Measurements from ENCODE around the gene C1orf87. TPM values are rescaled to one million over a fixed set of nuclear protein-coding genes. Genes with fewer than 3 reads are reported as not detected.
"Not testable (repeated sequence)": the region's sequence is repeated elsewhere in the genome, so short reads cannot be mapped to it uniquely, and the experiment has no call there.

C1orf87 gene
- total RNA-seq, 1 donor from 2014 or later: not detected

- DNase-seq (ENCODE audit: low spot score) (no peak), ATAC-seq (no peak)
Observed at GRCh38 chr1:59997479-59998115, 76.0 kb downstream of the C1orf87 start.

GRCh38 chr1:59994302-59995198, 79.0 kb downstream of the C1orf87 start:
- ATAC-seq (no peak), DNase-seq (ENCODE audit: low spot score) (no peak)

DNA sequence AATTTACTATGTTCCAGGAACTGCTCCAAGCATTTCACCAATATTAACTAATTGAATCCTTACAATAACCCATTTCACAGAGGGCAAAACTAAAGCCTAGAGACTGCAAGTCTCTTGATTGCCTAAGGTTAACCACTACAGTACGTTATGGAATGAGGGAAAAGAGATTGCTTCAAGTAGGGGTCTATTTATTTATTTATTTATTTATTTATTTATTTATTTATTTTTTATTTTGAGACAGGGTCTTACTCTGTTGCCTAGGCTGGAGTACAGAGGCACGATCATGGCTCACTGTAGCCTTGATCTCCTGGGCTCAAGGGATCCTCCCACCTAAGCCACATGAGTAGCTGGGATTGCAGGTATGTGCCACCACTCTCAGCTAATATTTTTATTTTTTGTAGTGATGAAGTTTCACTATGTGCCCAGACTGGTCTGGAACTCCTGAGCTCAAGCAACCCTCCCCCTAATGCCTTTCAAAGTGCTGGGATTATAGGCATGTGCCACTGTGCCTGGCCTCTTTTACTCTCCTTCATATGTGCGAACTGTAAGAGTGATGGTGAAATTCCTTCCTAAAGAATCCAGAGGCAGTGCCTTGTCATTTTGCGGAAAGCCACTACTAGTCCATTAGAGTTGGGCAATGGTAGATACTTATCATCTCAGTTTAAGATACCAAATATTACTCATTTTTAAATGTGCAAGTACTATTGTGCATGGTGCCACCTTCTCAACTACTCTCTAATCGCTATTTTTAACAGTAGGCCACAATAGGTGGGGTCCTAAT, 81.3 kb downstream of the C1orf87 start:
- no peak for DNase-seq (ENCODE audit: low spot score)
- no peak for ATAC-seq

- no peak for ATAC-seq
- DNase-seq (ENCODE audit: low spot score): no peak
Observed at GRCh38 chr1:59990470-59990869, 83.1 kb downstream of the C1orf87 start.

GRCh38 chr1:59986516-59987310, 86.9 kb downstream of the C1orf87 start:
- ATAC-seq (no peak), DNase-seq (ENCODE audit: low spot score) (no peak)

DNA sequence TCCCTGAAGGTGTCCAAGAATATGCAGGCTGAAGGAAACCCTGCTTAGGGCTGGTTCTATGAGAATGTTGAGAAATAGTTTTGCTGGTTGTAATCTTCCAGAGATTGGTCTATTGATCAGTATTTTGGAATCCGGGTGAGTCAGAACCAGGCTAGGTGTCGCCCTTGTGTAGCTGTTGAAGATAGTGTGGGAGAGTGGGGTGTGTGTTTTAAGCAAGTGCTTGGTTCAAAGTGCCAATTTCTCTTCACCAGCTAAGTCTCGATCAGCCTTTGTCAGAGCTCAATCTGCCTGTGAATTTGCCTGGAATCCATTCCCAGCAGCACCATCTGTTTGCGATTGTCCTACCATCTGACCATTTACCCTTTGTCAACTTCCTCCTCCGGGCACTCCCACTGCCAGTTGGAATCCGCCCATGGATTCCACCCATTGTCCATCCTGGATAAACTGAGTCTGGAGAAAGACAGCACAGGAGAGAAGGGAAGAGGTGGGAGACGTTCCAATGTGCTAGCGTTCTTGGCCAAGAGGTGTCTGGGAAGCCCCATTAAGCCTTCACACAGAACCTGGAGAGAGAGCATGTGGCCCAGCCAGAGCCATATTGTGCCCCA, 87.6 kb downstream of the C1orf87 start:
- DNase-seq (ENCODE audit: low spot score): no peak
- ATAC-seq: no peak

- no peak for ATAC-seq
- no peak for DNase-seq (ENCODE audit: low spot score)
Observed at GRCh38 chr1:59979666-59980065, 93.9 kb downstream of the C1orf87 start.

- no peak for DNase-seq (ENCODE audit: low spot score)
Observed at GRCh38 chr1:59978511-59978910, 95.1 kb downstream of the C1orf87 start.

GRCh38 chr1:59978026-59978425, 95.5 kb downstream of the C1orf87 start:
- DNase-seq (ENCODE audit: low spot score) (no peak), ATAC-seq (no peak)

More at GRCh38 chr1:59978511-59978910, 95.1 kb downstream of the C1orf87 start:
- no peak for ATAC-seq

DNA sequence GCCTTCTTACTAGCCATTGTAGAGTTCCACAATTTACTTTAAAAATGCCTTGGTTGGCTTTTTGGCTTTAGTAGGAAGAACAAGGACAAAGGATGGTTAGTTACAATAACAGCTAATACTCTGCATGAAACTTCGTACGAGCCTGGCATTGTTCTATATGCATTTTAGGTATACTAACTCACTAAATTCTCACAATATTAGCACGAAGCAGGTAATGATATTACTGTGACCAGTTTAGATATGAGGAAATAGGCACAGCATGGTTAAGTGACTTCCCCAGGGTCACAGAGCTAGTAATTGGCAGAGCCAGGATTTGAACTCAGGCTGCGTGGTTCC, 96.5 kb downstream of the C1orf87 start:
- DNase-seq (ENCODE audit: low spot score) (no peak), ATAC-seq (no peak)

DNA sequence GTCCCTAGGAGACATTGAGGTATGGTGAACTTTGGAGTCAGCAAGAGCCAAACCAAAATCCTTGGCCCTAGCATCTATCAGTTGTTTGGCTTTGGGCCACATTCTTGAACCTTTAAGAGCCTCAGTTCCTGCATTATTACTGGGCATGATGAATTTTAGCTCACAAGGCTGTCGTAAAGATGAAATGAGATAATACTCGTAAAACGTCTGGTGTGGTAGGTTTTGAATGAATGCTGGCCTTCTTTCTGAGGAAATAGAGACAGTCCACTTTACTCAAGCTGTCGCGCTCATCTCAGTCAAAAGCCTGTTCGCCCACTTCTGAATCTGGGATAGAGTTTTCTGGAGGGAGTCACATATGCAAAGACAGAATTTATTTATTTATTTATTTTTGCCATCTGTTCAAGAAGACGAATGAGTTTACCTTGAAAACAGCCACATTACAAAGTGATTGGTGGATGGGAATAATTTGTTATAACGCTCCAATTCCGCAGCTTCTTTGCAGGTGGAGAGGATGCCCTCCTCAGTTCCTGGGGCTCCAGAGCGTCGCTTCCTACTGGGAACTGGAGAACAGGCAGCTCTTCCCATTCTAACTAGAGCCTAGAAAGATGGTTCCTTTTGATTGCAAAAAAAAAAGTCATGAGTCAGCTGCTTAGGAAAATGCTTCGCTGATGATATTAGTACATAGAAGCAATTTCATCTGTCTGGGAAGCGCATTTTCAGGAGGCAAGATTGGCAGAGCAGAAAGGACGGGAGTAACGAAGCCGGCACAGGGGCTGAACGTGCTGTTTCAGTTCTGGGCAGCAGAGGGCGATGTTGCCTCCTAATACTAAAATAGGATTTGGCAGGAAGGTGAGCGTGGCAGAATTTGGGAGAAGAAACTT, 97.1 kb downstream of the C1orf87 start:
- DNase-seq (ENCODE audit: low spot score) (peak; percentile 62), ATAC-seq (peak; percentile 96)

DNA sequence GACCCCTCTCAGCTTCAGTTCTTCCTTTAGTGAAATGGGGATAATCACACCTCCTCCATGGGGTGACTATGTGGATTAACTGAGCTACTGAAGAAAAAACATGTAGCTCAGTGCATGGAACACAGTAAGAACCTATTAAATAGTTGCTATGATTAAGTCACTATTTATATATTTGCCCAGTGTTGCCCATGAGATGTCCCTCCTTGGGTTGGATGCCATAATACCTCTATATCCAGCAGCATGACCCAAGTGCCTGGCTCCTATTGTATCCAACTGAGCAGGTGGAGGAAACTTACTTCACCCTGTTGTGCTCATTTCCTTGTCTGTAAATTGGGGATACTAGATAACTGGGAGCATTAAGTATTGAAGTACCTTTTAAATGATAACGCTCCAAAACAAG, 99.9 kb downstream of the C1orf87 start:
- ATAC-seq (no peak), DNase-seq (ENCODE audit: low spot score) (no peak)

GRCh38 chr1:59972216-59972927, 101.2 kb downstream of the C1orf87 start:
- DNase-seq (ENCODE audit: low spot score): no peak
- ATAC-seq: no peak

- DNase-seq (ENCODE audit: low spot score): peak; percentile 63
Observed at GRCh38 chr1:59971464-59971911, 102.1 kb downstream of the C1orf87 start.

GRCh38 chr1:59969542-59970175, 103.9 kb downstream of the C1orf87 start:
- ATAC-seq; DNase-seq (ENCODE audit: low spot score): not testable (repeated sequence)

More at GRCh38 chr1:59971464-59971911, 102.1 kb downstream of the C1orf87 start:
- ATAC-seq: peak; percentile 97

DNA sequence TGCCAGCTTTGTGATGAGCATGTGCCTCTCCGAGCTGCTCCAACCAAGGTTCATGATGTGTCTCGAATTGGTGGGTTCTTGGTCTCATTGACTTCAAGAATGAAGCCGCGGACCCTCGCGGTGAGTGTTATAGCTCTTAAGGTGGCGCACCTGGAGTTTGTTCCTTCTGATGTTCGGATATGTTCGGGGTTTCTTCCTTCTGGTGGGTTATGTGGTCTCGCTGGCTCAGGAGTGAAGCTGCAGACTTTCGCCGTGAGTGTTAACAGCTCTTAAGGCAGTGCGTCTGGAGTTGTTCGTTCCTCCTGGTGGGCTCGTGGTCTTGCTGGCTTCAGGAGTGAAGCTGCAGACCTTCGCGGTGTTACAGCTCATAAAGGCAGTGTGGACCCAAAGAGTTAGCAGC, 104.8 kb downstream of the C1orf87 start:
- not testable (repeated sequence) for ATAC-seq; DNase-seq (ENCODE audit: low spot score)

GRCh38 chr1:59967780-59968179, 105.8 kb downstream of the C1orf87 start:
- DNase-seq (ENCODE audit: low spot score): no peak
- ATAC-seq: no peak

DNA sequence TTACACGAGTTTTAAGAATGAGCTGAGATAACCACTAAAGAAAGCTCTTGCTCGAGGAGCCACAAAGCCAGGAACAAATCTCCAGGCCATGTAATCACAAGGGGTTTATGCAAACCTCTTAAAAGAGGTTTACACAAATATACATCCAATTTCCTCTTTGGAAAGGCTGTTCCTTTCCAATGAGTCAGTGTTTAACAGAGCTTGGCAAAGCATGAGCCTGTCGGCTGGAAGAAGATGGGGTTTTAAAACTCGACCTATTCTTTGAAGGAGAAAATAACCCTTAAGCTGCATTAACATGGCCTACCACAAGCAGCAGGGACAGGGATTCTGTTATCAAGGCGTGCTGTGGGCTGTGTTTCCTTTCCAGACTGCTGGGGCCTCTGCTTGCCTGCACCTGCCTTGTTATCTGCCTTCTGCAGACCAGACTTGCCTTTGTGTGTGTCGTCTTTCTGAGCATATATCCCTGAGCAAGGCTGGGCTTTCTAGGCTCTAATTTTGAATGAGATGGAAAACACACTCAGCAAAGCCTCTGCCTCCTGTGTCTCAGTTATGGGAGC, 106.4 kb downstream of the C1orf87 start:
- no peak for ATAC-seq

More for the DNA sequence above, 106.4 kb downstream of the C1orf87 start:
- no peak for DNase-seq (ENCODE audit: low spot score)

Data from left lobe of liver (tissue), 2 donors.